Activated naive CD4-positive, alpha-beta T cell treated with anti-CD3 and anti-CD28 coated beads for 36 hours (primary cell): Measurements from ENCODE around the gene CTCF. TPM values are rescaled to one million over a fixed set of nuclear protein-coding genes. Genes with fewer than 3 reads are reported as not detected.

Experiments used
- CTCF ChIA-PET: fragments of 350-600 bp; sonication (Branson Sonifier 250); formaldehyde crosslinking; loops from one replicate; lab custom pipeline; 2021; ENCODE audit warnings: antibody characterized with exemption; lab: Charles Lee
- DNase-seq: peaks from one replicate; pipeline ENCODE4 v3.0.0-alpha.2; 2020
- H3K27ac Mint-ChIP-seq: one replicate; pipeline ENCODE4 v1.8.0; 2021; ENCODE audit warnings: mild to moderate bottlenecking, mixed read lengths
- H3K27me3 Mint-ChIP-seq: one replicate; pipeline ENCODE4 v1.8.0; 2021; ENCODE audit warnings: low read depth, mixed read lengths
- H3K36me3 Mint-ChIP-seq: one replicate; pipeline ENCODE4 v1.8.0; 2021; ENCODE audit warnings: low read depth, mixed read lengths
- H3K4me1 Mint-ChIP-seq: one replicate; pipeline ENCODE4 v1.8.0; 2021; ENCODE audit warnings: low read depth, mixed read lengths
- H3K4me3 Mint-ChIP-seq: one replicate; pipeline ENCODE4 v1.8.0; 2021; ENCODE audit warnings: mild to moderate bottlenecking, moderate library complexity, mixed read lengths
- H3K9me3 Mint-ChIP-seq: one replicate; pipeline ENCODE4 v1.8.0; 2021; ENCODE audit warnings: mixed read lengths
- intact Hi-C: fragments of 100-400 bp; cut with micrococcal nuclease; formaldehyde crosslinking; loops from one replicate; pipeline ENCODE4 v1.15.1; 2023
- total RNA-seq, 2 experiments: library from RNA; stranded (reverse); gene quantifications; one replicate each; pipeline ENCODE4 v1.2.3, GENCODE V29; 2021

Gene CTCF
- total RNA-seq, 2 experiments from 2014 or later = 51.2 to 52.3 TPM

- H3K4me1 Mint-ChIP-seq = peaks cover 14% of the 10 kb centered on the region
- intact Hi-C loops = no loop called here
- CTCF ChIA-PET = interaction anchor here (1.4 to 7.7 kb wide), 2 partner anchors 102 to 134 kb away, joined by 3 to 168 read pairs; no protein-coding TSS in a partner anchor
- no peaks in the 10 kb centered on the region for H3K27me3 Mint-ChIP-seq
- no peak overlapping the region for H3K27ac Mint-ChIP-seq
- H3K4me3 Mint-ChIP-seq = no peak overlapping the region
- no peaks in the 10 kb centered on the region for H3K9me3 Mint-ChIP-seq
- peaks cover 28% of the 10 kb centered on the region for H3K36me3 Mint-ChIP-seq
- DNase-seq = no peak
These were observed 85.9 kb downstream of the CTCF start for GRCh38 chr16:67648088-67648763.

GRCh38 chr16:67648764-67649407 is 86.6 kb downstream of the CTCF start:
- intact Hi-C loops = no loop called here
- peaks cover 14% of the 10 kb centered on the region for H3K4me1 Mint-ChIP-seq
- no peaks in the 10 kb centered on the region for H3K27me3 Mint-ChIP-seq
- H3K4me3 Mint-ChIP-seq = no peak overlapping the region
- no peak for DNase-seq
- H3K36me3 Mint-ChIP-seq = peaks cover 28% of the 10 kb centered on the region
- H3K9me3 Mint-ChIP-seq = no peaks in the 10 kb centered on the region
- CTCF ChIA-PET = interaction anchor here (0.6 to 7.7 kb wide), 4 partner anchors 21 to 135 kb away, joined by 3 to 168 read pairs (median 6); no protein-coding TSS in a partner anchor
- H3K27ac Mint-ChIP-seq = no peak overlapping the region

- no peak overlapping the region for H3K27ac Mint-ChIP-seq
- H3K4me3 Mint-ChIP-seq = no peak overlapping the region
- peaks cover 28% of the 10 kb centered on the region for H3K36me3 Mint-ChIP-seq
- no peaks in the 10 kb centered on the region for H3K9me3 Mint-ChIP-seq
- CTCF ChIA-PET = interaction anchor here (0.6 to 3.8 kb wide), 3 partner anchors 9 to 103 kb away, joined by 3 to 10 read pairs (median 4); no protein-coding TSS in a partner anchor
- H3K27me3 Mint-ChIP-seq = no peaks in the 10 kb centered on the region
- intact Hi-C loops = no loop called here
- peaks cover 10% of the 10 kb centered on the region for H3K4me1 Mint-ChIP-seq
- DNase-seq = no peak
These were observed 87.2 kb downstream of the CTCF start for GRCh38 chr16:67649494-67649931.

- peaks cover 9% of the 10 kb centered on the region for H3K4me1 Mint-ChIP-seq
- intact Hi-C loops = no loop called here
- H3K36me3 Mint-ChIP-seq = peaks cover 28% of the 10 kb centered on the region
- H3K27me3 Mint-ChIP-seq = no peaks in the 10 kb centered on the region
- DNase-seq = no peak
- no peak overlapping the region for H3K4me3 Mint-ChIP-seq
- CTCF ChIA-PET = interaction anchor here (1.3 to 3.8 kb wide), 2 partner anchors 8 to 103 kb away, joined by 4 to 10 read pairs; no protein-coding TSS in a partner anchor
- H3K27ac Mint-ChIP-seq = no peak overlapping the region
- H3K9me3 Mint-ChIP-seq = no peaks in the 10 kb centered on the region
These were observed 87.7 kb downstream of the CTCF start for GRCh38 chr16:67650023-67650422.

- Mint-ChIP-seq H3K27me3 (no peaks in the 10 kb centered on the region), H3K36me3 (peaks cover 35% of the 10 kb centered on the region), H3K27ac (no peak overlapping the region)
These were observed 88.7 kb downstream of the CTCF start for GRCh38 chr16:67651039-67651438.

GRCh38 chr16:67651847-67652246 is 89.5 kb downstream of the CTCF start:
- H3K36me3 Mint-ChIP-seq = peaks cover 32% of the 10 kb centered on the region
- intact Hi-C loops = no loop called here
- no peaks in the 10 kb centered on the region for H3K27me3 Mint-ChIP-seq

More at GRCh38 chr16:67651039-67651438, 88.7 kb downstream of the CTCF start:
- Mint-ChIP-seq H3K4me3 (no peak overlapping the region), H3K9me3 (no peaks in the 10 kb centered on the region), H3K4me1 (peaks cover 12% of the 10 kb centered on the region)
- no peak for DNase-seq
- CTCF ChIA-PET = interaction anchor here (1.3 to 3.8 kb wide), 3 partner anchors 7 to 130 kb away, joined by 4 to 10 read pairs (median 7); no protein-coding TSS in a partner anchor
- intact Hi-C loops = no loop called here

GRCh38 chr16:67652578-67653127 is 90.3 kb downstream of the CTCF start:
- peaks cover 8% of the 10 kb centered on the region for H3K4me1 Mint-ChIP-seq
- intact Hi-C loops = no loop called here
- DNase-seq = no peak

More at GRCh38 chr16:67651847-67652246, 89.5 kb downstream of the CTCF start:
- DNase-seq = no peak
- no peaks in the 10 kb centered on the region for H3K9me3 Mint-ChIP-seq
- H3K4me1 Mint-ChIP-seq = peaks cover 8% of the 10 kb centered on the region
- H3K4me3 Mint-ChIP-seq = no peak overlapping the region
- CTCF ChIA-PET = interaction anchor here (1.4 to 3.8 kb wide), 2 partner anchors 105 to 131 kb away, joined by 7 to 10 read pairs; no protein-coding TSS in a partner anchor
- no peak overlapping the region for H3K27ac Mint-ChIP-seq

GRCh38 chr16:67653128-67653788 is 90.9 kb downstream of the CTCF start:
- CTCF ChIA-PET = interaction anchor here (3.8 kb wide), 1 partner anchor 106 kb away, joined by 10 read pairs; no protein-coding TSS in a partner anchor
- Mint-ChIP-seq H3K9me3 (no peaks in the 10 kb centered on the region), H3K36me3 (peaks cover 33% of the 10 kb centered on the region), H3K27me3 (no peaks in the 10 kb centered on the region), H3K4me3 (no peak overlapping the region), H3K4me1 (peaks cover 12% of the 10 kb centered on the region), H3K27ac (no peak overlapping the region)
- no peak for DNase-seq
- intact Hi-C loops = no loop called here

More at GRCh38 chr16:67652578-67653127, 90.3 kb downstream of the CTCF start:
- no peak overlapping the region for H3K27ac Mint-ChIP-seq
- H3K9me3 Mint-ChIP-seq = no peaks in the 10 kb centered on the region
- CTCF ChIA-PET = interaction anchor here (3.8 kb wide), 1 partner anchor 106 kb away, joined by 10 read pairs; no protein-coding TSS in a partner anchor
- H3K4me3 Mint-ChIP-seq = no peak overlapping the region
- no peaks in the 10 kb centered on the region for H3K27me3 Mint-ChIP-seq
- H3K36me3 Mint-ChIP-seq = peaks cover 30% of the 10 kb centered on the region

GRCh38 chr16:67653789-67654402 is 91.6 kb downstream of the CTCF start:
- Mint-ChIP-seq H3K4me1 (peaks cover 16% of the 10 kb centered on the region), H3K9me3 (no peaks in the 10 kb centered on the region), H3K27ac (no peak overlapping the region), H3K27me3 (no peaks in the 10 kb centered on the region), H3K4me3 (no peak overlapping the region), H3K36me3 (peaks cover 30% of the 10 kb centered on the region)
- CTCF ChIA-PET = no interaction called here
- no peak for DNase-seq
- intact Hi-C loops = no loop called here

- DNase-seq = no peak
- CTCF ChIA-PET = no interaction called here
- Mint-ChIP-seq H3K9me3 (no peaks in the 10 kb centered on the region), H3K27ac (no peak overlapping the region), H3K4me1 (peaks cover 21% of the 10 kb centered on the region), H3K4me3 (no peak overlapping the region), H3K36me3 (peaks cover 28% of the 10 kb centered on the region), H3K27me3 (no peaks in the 10 kb centered on the region)
- intact Hi-C loops = no loop called here
These were observed 92.1 kb downstream of the CTCF start for GRCh38 chr16:67654403-67654911.

- Mint-ChIP-seq H3K27ac (no peak overlapping the region), H3K4me1 (peaks cover 18% of the 10 kb centered on the region), H3K4me3 (no peak overlapping the region), H3K36me3 (peaks cover 22% of the 10 kb centered on the region), H3K27me3 (no peaks in the 10 kb centered on the region), H3K9me3 (no peaks in the 10 kb centered on the region)
- no peak for DNase-seq
- CTCF ChIA-PET = no interaction called here
- intact Hi-C loops = no loop called here
These were observed 93.0 kb downstream of the CTCF start for GRCh38 chr16:67655363-67655762.
